Ishikawa (cell line): ENCODE measurements around the gene GNL2.
A peak's percentile ranks its signal among the peaks of the same experiment; 100 is the strongest.

Experiments used
- CEBPB ChIP-seq: IDR thresholded peaks from 2 replicates; pipeline ENCODE4 v1.6.1; 2012
- CREB1 ChIP-seq: IDR thresholded peaks from 2 replicates; pipeline ENCODE4 v1.6.1; 2012; ENCODE audit warnings: low read depth
- EGR1 ChIP-seq: IDR thresholded peaks from 2 replicates; pipeline ENCODE4 v1.6.1; 2012
- EP300 ChIP-seq: IDR thresholded peaks from 2 replicates; pipeline ENCODE4 v1.6.1; 2012; ENCODE audit warnings: borderline replicate concordance
- FOXM1 ChIP-seq: IDR thresholded peaks from 2 replicates; pipeline ENCODE4 v1.6.1; 2012; ENCODE audit warnings: low read depth, borderline replicate concordance
- RAD21 ChIP-seq: IDR thresholded peaks from 2 replicates; pipeline ENCODE4 v1.6.1; 2012; ENCODE audit warnings: low read depth
- REST ChIP-seq: IDR thresholded peaks from 2 replicates; pipeline ENCODE4 v1.6.1; 2012; ENCODE audit warnings: low read depth, mild to moderate bottlenecking
- TAF1 ChIP-seq: IDR thresholded peaks from 2 replicates; pipeline ENCODE4 v1.6.1; 2012; ENCODE audit warnings: low read depth, mild to moderate bottlenecking
- TCF12 ChIP-seq: IDR thresholded peaks from 2 replicates; pipeline ENCODE4 v1.6.1; 2012; ENCODE audit warnings: low read depth
- USF1 ChIP-seq: IDR thresholded peaks from 2 replicates; pipeline ENCODE4 v1.6.1; 2012
- TF ChIP-seq, protein P1 (sequence below): IDR thresholded peaks from 2 replicates; pipeline ENCODE4 v1.6.1; 2012

DNA sequence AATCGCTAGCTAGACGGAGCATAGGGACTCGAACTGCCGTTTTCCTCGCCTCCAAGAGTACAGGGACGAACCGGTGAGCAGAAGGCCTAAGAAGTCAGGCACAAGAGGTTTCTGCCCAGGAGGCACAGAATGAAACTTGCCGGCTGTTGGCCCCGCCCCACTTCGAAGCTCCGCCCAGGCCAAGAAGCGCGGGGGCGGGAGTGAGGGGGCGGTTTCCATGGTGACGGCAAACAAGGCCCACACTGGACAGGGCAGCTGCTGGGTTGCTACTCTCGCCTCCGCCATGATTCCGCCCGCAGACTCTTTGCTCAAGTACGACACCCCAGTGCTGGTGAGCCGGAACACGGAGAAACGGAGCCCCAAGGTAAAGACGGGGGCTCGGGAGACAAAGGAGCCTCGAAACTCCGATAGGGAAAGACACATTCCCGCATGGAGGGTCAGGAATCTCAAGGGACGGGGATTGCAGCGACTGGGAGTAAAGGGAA lies 39.0 kb downstream of the GNL2 start, which contains the start of gene DNALI1:
- TF ChIP-seq RAD21 (no peak), TAF1 (no peak), REST (no peak), FOXM1 (no peak), TCF12 (no peak), EGR1 (peak; percentile 99), EP300 (no peak), CEBPB (no peak), CREB1 (no peak), USF1 (no peak)
- TF ChIP-seq, protein P1, sequence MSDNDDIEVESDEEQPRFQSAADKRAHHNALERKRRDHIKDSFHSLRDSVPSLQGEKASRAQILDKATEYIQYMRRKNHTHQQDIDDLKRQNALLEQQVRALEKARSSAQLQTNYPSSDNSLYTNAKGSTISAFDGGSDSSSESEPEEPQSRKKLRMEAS, result peak; percentile 31; the same call in 1 of the 2 replicates
